GM18870 (cell line): ENCODE measurements around the gene POLR1D.

Experiments used
- ATAC-seq: cut with Tn5 transposase; IDR thresholded peaks from one replicate; pipeline ENCODE4 v1.9.1; 2021; ENCODE audit warnings: moderate library complexity; ENCODE audit not compliant: unreplicated experiment

The POLR1D gene

GRCh38 chr13:27637289-27637626 lies 15.6 kb downstream of the POLR1D start:
- no peak for ATAC-seq

DNA sequence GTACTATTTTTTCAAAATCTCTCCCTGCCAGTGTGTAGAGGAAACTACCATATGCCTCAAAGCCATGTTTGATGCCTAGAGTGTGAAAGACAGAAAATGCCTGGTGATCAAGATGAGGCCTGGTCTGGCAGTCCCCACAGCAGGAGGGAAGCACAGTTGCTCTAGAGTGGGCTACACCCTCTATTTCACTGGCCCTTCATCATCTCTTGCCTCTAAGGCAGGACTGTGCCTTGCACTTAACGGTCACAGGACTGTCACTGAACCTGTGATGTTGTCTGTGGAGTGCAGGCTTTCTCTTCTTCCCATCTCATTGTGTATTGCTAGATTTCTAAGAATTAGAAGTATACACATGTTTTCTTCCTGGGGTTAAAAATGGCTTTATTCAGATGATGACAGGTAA lies 16.3 kb downstream of the POLR1D start:
- ATAC-seq: no peak

DNA sequence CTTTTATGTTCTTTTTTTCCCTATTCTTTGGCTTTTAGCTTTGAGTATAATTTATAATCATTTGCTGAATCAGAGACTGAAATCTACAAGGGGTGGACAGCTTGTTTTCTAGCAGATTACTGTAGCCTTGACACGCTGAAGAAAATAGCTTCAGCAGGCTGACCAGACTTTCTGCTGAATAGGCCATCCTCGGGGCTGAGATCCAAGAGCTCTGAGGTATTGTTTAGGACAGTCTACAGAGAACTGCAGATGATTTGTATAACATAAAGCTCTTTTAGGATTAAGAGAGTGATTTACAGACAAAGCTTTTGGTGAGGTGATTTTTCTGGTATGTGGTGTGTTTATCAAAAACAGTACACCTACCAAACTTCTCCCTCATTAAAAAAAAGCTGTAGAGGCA lies 16.8 kb downstream of the POLR1D start:
- no peak for ATAC-seq

DNA sequence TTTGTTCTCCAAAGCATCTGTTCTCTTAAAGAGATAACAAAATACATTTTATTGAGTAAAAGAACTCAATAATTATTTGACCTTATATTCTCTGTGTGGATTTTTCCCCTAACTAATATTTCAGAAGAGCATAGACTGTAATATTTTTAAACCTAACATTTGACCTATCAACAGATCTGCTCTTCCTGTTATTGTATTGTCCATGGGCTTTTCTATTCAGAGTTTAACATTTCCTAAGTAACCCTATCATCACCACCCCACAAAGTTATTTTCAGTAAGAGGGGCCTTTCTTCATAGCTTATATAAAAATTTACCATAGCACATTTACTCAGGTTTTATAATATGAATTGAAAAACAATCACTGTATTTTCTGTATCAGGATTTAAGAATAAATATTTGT lies 17.5 kb downstream of the POLR1D start:
- no peak for ATAC-seq

GRCh38 chr13:27641711-27642502 lies 20.2 kb downstream of the POLR1D start:
- no peak for ATAC-seq

DNA sequence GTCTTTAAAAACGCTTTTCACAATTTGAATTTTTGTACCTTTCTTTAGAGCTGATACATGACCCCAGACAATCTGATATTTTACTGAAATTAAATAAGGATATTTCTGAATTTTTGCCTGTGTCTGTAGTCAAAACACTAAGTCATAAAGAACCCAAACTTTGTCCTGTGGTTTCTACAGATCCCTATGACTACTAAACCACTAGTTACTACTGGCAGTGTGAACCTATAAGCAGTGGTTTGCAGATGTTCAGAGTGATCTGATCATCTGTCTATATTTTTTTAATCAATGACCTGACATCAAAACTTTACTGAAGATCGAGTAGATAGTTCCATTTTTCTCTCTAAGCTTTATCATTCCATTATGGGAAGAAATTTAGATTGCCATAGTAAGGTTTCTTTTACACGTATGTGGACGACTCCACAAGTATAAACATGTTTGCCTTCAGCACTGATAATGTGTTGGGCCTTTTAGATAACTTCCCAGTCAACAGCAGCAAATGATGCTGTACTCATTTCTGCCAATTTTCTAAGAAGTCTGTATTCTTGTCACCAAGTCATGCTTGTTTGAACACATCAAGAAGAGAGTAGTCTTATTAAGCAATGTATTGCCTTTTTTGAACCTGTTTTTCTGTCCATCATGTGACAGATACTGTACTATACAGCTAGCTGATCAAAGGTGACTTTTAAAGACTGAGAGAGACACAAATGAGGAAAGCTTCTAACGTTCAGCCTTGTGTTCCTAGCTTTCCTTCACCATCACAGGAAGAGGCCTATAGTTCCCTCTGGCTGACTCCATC lies 21.8 kb downstream of the POLR1D start:
- no peak for ATAC-seq

DNA sequence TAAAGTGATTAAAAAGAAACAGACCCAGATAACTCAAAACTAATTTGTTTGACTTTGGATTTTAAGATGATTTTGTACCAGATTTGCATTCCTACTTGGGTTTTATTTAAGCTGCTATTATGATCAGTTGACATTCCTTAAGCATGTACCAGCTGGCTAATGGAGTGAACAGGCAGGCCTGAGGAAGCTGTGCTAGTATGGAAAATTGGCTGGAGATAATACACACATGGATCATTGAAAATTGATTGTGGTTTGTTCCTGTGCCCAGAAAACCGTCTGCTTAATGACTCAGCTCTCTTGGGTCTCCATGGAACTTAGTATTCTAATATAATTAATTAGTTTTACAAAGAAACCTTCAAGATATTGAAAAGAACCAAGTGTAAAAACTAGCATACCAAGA lies 22.6 kb downstream of the POLR1D start:
- ATAC-seq: no peak

GRCh38 chr13:27650312-27650711 lies 28.6 kb downstream of the POLR1D start:
- ATAC-seq: no peak

DNA sequence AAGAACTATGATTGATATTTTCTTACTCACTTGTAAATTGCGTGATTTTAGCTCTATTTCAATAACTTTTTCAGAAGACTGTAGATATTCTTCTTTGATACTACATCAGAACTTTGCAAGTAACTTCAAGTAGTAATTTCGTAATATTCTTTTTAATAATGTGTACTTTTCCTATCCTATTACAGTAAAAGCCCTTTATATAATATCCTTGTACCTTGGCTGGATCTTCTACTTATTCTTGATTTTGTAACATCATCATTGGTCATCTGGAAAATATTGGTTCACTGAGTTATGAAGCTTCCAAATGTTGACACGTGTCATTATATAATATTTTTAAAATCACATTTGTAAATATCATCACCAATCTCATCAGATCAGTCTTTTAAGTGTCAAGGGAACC lies 32.4 kb downstream of the POLR1D start:
- no peak for ATAC-seq

DNA sequence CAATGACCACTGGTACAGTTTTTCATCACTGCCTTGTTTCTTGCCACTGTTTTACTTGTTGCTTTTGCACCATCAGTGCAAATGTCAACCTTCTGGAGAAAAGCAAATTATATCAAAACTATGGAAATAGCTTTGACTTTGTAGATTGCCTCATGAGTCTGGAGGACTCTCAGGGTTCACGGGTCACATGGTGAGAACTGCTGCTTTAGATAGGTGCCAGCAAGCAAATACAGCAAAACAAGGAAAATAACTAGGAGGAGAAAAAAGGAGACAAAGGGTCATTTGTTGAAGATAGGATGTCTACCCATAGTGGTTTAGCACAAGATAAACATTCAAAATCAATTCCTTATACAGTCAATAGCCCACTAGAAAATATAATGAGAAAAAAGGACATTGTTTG lies 33.1 kb downstream of the POLR1D start:
- ATAC-seq: no peak

- ATAC-seq: no peak
Observed at GRCh38 chr13:27657724-27658123, 36.0 kb downstream of the POLR1D start.

GRCh38 chr13:27658546-27658945 lies 36.9 kb downstream of the POLR1D start:
- no peak for ATAC-seq

GRCh38 chr13:27659145-27659865 lies 37.6 kb downstream of the POLR1D start:
- ATAC-seq: no peak

DNA sequence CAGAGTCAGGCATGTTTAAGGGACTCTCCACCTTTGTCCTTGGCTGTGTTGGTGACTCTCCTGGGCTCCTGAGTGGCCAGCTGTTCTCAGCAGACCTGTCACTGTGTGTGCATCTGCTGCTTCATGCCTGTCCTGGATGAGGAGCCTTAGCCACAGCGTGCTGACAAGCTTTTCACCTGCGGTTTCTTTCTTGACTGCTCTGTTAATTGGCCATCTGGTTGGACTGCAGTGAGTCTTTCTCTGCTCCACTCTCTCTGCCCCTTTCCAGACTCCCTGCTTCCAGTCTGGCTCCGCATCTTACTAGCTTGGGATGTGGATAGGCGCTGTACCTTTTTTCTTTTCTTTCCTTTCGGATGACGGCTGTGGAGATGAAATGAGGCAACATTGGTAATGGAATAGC lies 38.8 kb downstream of the POLR1D start:
- ATAC-seq: no peak

DNA sequence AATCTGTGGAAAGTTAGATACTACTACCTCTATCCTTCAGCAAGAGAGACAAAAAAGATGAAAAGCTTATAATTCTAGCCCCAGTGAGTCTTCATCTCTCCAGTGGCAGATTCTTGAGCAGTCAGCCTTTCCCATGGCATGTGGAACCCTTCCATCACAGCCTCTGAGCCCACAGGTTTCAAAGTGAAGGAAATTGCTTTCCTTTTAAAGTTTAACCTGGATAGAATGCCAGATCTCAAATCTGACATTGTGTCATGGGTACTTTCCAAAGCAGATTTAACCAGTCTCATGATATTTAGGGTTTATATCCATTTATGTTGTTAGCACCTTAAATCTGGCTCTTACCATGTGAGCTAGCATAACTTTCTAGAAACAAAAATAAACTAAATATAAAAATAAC lies 39.3 kb downstream of the POLR1D start:
- ATAC-seq: no peak

DNA sequence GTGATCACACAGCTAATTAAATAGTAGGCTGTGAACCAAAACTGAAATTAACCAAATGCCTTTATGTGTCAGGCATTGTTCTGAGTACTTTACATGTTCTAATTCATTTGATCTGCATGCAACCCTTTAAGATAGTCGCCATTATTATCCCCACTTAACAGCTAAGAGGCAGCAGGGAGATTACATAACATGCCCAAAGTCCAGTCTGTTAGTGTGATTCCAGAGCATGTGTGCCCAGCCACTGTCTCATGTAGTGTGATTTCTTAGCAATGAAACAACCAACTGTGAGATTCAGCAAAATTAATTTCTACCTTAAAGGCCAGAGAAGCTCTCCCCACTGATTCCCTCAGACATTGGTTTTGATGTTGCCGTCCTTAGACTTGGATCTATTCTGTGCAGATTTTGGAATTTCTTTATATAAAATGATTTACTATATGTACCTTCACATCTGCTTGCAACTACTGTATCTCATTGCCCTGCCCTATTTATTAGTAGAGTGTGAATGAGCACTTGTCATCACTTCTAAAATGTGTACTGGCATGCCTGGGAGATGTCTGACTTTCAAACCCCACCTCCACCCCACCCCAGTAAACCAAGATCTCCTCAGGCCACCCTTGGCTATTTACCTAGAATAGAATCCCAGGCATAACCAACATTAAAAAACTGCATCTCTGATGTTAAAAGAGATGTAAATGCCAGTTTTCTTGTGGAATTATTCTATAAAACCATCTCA lies 41.2 kb downstream of the POLR1D start:
- ATAC-seq: no peak

GRCh38 chr13:27663947-27664346 lies 42.3 kb downstream of the POLR1D start:
- no peak for ATAC-seq

DNA sequence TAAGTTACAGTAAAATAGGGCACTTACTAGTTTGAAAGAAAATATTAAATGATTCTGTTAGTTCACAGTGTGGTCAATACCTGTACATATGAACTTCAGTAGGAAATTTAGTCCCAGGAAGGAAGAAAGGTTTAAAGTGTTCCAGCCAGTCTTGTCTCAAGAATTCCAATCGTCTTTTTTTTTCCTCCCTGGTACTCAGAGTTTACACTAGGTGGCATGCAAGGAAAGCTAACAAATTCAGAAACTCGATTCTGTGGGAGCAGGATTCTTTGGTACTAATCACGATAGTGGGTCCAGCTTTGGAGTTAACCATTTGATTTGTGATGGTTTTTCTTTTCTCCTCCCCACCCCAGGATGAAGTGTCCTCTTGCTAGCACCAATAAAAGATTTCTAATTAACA lies 43.6 kb downstream of the POLR1D start:
- ATAC-seq: no peak

DNA sequence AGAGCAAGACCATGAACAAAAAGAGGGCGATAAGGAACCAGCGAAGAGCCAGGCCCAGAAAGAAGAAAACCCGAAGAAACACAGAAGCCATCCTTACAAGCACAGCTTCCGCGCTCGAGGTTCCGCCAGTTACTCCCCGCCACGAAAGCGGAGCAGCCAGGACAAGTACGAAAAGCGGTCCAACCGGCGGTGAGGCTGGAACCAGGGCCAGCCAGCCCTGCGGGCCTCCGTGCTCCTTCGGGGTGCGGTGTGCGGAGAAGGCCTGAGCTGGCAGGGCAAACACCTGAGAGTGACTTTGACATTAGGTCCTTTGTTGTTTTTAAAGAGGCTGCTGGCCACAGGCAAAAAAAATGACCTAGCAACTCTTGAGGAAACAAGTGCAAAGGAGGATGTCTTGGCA lies 44.1 kb downstream of the POLR1D start:
- ATAC-seq: no peak

DNA sequence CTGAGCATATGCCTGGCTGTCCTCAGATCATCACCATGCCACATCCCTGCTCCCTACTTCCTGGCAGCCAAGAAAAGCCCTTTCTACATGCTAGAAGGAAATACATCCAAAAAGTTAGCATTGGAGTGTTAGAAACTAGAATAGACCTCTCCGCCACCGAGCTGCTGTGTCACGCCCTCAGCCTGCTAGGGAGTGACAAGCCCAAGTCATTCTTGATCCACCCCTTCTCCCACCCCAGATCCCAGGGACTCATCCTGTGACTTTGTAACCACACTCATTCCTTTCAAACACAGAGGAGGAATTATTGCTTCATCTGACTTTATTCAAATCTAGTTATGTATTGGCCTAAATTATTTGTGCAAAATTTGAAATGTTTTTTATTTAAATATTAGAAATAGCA lies 45.3 kb downstream of the POLR1D start:
- no peak for ATAC-seq

GRCh38 chr13:27667946-27668345 lies 46.3 kb downstream of the POLR1D start:
- ATAC-seq: no peak
